HG02885 (cell line): ENCODE measurements around the gene ELF5.

Experiments
- ATAC-seq: cut with Tn5 transposase; IDR thresholded peaks from one replicate; pipeline ENCODE4 v1.9.1; 2021; ENCODE audit warnings: mild to moderate bottlenecking; ENCODE audit not compliant: unreplicated experiment, poor library complexity

The ELF5 gene

GRCh38 chr11:34495239-34495723, 18.3 kb downstream of the ELF5 start:
- no peak for ATAC-seq

- ATAC-seq = no peak
Measured at GRCh38 chr11:34493926-34494595, 19.5 kb downstream of the ELF5 start.

- no peak for ATAC-seq
Measured at GRCh38 chr11:34493468-34493867, 20.1 kb downstream of the ELF5 start.

- no peak for ATAC-seq
Measured at GRCh38 chr11:34492806-34493414, 20.7 kb downstream of the ELF5 start.

GRCh38 chr11:34490304-34490703, 23.3 kb downstream of the ELF5 start:
- no peak for ATAC-seq

DNA sequence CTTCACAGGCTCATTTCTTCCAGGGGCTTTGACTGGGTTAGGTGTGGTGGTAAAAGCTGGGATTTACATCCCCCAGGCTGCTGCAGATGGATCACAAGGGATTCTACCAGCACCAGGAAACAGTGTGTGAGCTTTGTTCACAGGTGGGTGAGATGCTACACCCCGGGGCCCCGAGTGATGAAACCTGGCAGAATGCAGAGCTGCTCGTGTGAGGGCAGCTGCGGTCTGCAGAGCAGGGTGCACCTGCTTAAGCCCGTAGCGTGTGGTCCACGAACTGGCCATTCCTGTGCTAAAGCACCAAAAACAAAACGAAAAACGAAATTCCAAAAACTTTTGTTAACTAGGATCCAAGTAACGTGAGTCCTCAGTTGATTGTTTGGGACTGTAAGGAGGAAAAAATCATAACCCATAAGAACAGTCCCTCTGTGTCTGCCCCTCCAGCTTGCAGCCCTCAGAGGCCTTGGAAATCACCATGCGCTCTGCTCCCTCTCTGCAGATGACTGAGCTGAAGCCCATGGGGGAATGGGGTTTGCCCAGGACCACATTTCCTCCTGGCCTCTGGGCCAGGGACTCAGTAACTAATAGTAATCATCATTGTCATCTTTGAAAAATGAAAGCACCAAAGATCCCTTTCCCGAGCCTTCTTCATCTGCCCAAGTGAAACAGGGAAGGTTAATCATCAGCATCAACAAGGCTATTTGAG, 24.6 kb downstream of the ELF5 start:
- no peak for ATAC-seq

DNA sequence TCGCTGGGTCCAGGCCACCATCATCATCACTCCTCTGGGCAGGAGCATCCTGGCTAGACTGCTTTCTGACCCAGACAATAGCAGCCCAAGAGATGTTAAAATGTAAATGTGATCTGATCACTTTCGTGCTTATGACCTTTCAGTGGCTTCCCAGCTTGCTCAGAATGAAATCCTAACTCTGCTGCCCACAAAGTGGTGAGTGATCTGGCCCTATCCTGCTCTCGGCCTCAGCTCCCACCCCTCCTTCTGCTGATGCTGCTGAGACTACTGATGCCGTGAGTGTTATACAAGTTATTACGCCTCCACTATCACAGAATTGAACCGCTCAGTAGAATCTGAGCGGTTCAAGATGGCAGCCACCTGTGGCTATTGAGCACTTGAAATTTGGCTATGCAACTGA, 26.2 kb downstream of the ELF5 start:
- peak; percentile 44 for ATAC-seq

DNA sequence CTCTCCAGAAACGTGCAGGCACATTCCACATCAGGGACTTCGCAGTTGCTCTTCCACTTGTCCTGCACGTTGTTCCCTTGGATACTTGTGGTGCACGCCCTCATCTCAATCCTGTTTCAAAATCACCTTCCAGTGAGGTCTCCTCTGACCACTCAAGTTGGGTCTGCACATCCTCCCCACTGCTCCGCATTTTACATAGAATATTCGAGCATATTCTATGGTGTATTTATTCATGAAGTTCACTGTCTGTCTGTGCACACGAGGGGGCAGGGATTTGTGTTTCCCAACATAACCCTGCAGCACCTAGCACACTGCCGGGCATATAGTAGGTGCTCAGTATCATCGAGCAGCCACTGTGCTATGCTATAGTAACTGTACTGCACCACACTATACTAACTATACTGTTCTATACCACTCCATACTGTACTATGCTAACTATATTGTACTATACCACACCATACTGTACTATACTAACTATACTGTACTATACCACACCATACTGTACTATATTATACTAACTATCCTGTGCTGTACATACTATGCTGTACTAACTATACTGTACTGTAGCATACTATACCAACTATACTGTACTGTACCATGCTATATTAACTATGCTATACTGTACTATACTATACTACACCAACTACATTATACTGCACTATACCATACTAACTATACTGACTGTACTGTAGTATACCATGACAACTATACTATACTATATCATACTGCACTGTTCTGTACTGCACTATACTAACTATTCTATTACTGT, 30.3 kb downstream of the ELF5 start:
- no peak for ATAC-seq

- ATAC-seq = no peak
Measured at GRCh38 chr11:34481307-34481706, 32.3 kb downstream of the ELF5 start.

DNA sequence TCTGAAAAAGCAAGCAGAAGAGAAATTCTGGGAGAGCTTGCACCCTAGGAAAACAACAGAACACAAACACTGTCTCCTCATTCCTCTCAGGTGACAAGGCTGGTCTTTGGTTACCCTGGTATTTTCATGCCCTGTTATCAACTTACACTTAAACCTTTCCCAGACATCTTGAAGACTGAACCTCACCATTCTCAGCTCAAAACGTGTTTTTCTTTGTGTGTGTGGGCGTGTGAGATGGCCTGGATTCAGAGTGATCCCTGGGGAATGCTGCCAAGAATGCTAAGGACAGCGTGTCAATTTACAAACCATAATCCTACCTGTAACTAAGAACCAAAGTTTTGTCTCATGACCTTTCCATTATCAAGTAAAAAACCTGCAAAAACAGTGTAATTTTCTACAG, 33.3 kb downstream of the ELF5 start:
- no peak for ATAC-seq

DNA sequence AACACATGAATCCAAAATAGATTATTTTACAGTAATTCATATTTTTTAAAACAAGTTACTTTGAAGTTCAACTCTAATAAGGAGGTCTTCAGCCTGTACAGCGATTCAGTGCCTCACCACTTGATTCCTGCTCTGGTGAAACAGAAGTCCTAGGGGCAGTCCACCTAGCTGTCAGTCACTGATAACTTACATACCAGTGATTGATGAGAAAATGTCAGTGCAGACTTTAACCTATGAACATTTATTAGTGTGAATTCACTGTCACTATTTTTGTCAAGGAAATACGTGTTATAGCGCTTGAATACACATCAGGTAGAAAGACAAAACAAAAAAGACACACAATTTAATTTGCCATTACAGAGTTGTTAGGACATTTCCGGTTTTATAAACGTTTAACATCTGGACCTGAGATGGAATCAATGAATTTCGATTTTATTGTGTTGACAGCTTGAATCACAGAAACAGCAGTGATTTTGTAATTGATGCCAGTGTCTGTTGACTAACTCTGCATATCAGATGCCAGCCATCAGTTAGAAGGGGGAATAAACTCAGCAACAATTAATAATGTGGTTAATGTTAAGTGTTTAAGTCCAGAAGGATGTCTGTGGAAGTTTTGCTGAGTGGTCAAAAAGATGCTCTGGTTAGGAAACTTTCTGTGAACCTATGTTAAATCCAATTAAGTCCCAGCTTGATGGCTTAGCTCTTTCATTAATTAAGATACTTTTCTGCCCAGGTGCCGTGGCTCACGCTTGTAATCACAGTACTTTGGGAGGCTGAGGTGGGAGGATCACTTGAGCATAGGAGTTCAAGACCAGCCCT, 34.5 kb downstream of the ELF5 start:
- ATAC-seq = no peak

- no peak for ATAC-seq
Measured at GRCh38 chr11:34476849-34477248, 36.7 kb downstream of the ELF5 start.

GRCh38 chr11:34475656-34476055, 37.9 kb downstream of the ELF5 start:
- no peak for ATAC-seq

DNA sequence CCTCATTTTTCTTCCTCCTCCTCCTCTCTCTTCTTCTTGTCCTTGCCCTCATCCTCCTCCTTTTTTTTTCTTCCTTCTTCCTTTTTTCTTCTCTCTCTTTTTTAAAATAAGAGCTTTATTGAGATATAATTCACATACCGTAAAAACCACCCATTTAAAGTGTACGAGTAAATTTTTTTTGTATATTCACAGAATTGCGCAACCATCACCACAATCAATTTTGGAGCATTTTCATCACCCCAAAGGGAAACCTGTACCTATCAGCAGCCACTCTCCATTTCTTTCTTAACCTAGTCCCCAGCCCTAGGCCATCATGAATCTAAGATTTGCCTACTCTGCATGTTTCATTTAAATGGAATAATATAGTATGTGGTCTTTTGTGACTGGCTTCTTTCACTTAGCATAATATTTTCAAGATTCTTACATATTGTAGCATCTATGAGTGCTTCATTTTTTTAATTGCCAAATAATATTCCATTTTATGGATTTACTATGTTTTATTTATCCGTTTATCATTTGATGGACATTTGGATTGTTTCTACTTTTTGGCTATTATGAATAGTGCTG, 39.9 kb downstream of the ELF5 start:
- no peak for ATAC-seq

DNA sequence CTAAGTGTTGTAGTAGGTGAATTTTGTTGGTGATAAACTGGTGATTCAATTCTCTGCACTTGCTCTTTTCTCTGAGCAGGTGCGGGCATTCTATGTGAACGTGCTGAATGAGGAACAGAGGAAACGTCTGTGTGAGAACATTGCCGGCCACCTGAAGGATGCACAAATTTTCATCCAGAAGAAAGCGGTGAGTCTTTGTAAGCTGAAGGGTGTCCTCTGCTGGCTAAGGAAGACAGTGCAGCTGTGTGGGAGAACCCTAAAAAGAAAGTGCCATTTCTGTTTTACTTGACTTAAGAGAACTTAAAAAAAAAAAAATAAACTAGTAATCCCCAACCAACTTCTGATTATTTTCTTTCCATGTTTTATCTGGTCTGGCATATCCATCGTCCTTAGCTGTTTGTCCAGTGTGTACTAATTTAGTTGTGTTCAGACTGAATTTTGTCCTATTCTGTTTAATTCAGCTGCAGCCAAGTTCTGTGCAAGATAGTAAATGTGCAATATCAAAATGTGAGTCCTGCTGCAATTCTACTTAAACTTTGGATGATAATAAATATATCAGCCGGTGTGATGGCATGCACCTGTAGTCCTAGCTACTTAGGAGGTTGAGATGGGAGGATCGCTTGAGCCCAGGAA, 45.3 kb downstream of the ELF5 start:
- ATAC-seq = peak; percentile 75

DNA sequence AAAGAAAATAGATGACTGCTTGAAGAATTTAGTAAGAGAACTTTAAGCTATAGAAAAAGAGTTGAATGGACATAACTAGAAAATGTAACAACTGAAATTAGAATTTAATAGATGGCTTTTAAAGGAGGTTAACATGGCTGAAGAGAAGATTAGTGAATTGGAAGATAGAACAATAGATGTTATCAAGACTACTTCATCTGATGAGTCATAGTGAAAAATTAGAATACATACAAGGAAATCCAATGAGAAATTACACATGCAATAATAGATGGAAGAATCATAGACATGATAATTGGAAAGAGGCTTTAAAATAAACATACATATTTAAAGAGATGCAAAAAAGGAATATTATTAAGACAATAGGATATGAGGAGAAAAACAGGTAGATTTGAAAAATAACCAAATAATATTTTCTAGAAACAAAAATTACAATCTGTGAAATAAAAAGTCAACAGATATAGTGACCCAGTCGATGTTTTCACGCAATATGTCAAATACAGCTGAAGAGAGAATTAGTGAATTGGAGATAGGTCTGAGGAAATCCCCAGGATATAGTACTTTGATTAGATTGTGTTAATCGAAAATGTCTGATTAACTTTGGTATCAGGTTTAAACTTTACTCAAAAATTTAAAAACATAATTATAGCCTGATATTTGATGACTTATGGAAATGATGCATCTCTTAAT, 46.6 kb downstream of the ELF5 start:
- ATAC-seq = no peak

DNA sequence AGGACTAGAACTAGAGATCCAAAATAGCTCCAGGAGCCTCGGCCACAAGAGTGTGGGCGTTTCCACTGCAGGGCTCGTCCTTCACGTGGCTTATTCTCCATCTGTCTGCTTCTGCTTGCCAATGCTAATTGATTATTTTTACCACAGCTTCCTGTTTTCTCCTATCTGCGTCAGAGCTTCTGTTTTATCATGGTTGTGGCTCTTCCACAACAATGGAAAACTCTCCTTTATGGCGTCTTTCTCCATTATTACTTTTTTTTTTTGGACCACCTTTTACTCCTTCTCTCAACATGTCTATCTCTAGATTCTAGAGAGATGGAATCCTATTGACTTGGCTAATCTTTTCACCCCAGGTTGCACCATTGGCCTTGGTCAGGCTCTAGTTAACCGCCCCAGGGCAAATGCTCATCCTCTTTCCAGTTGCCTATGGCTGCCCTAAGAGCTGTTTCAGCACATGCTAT, 49.0 kb downstream of the ELF5 start:
- ATAC-seq = no peak

- no peak for ATAC-seq
Measured at GRCh38 chr11:34461215-34461614, 52.4 kb downstream of the ELF5 start.

DNA sequence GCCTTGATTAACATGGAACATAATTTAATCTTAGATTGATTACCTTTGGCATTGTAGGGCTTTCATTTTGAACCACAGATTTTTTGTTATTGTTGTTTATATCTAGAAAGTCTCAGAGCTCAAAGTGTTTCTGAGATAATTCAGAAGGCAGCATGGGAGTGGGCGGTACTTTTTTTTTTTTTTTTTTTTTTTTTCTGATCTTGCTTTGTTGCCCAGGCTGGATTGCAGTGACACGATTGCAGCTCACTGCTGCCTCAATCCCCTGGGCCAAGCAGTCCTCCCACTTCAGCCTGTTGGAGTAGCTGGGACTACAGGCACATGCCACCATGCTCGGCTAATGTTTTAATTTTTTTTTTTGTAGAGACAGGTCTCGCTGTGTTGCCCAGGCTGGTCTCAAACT, 53.3 kb downstream of the ELF5 start:
- no peak for ATAC-seq
